Suprapubic skin (tissue), 3 donors: ENCODE results near the gene AKAP8L.

ENCODE experiments used
- CTCF ChIP-seq, 2 donors: fragments of 200-600 bp in 1 of 2; fragments of 450-650 bp in 1 of 2; sonication (generic) in 1 of 2; IDR thresholded peaks; one replicate each; pipeline ENCODE4 v1.5.1; 2016 to 2019; ENCODE audit warnings: antibody characterized with exemption in 2 of 2, mild to moderate bottlenecking in 1 of 2, moderate library complexity in 1 of 2
- POLR2AphosphoS5 ChIP-seq, 3 donors: sonication (generic); formaldehyde crosslinking; IDR thresholded peaks; one replicate each; pipeline ENCODE4 v1.6.1; 2017; ENCODE audit warnings: antibody characterized with exemption in 3 of 3

GRCh38 chr19:15372891-15373301 lies 45.9 kb downstream of the AKAP8L start:
- TF ChIP-seq CTCF (IDR thresholded peaks at IDR 0.05) (no peak), POLR2AphosphoS5 (IDR thresholded peaks at IDR 0.05) (no peak)
